Measurements from ENCODE around the gene ZNF730. TPM values are rescaled to one million over a fixed set of nuclear protein-coding genes. Genes with fewer than 3 reads are reported as not detected.
"Not testable (repeated sequence)": the region's sequence is repeated elsewhere in the genome, so short reads cannot be mapped to it uniquely, and the experiment has no call there.

ZNF730 gene
- polyA plus RNA-seq, 3 donors from 2014 or later, result 0.21 TPM; not detected in 2

GRCh38 chr19:23145617-23146415 is 29.0 kb downstream of the ZNF730 start:
- no peak overlapping the region for H3K4me3 Mint-ChIP-seq
- no peaks in the 10 kb centered on the region for H3K4me1 Mint-ChIP-seq
- H3K9me3 Mint-ChIP-seq, result peaks cover 27 to 78% (median 60%) of the 10 kb centered on the region in 6 donors
- H3K36me3 Mint-ChIP-seq, result peaks cover 18 to 22% (median 19%) of the 10 kb centered on the region in 3 donors
- DNase-seq, result no peak
- peaks cover 0 to 2% (median 0%) of the 10 kb centered on the region in 3 donors for H3K27me3 Mint-ChIP-seq (ENCODE audit: low read depth in 3 of 3)
- H3K27ac Mint-ChIP-seq, result no peak overlapping the region

- Mint-ChIP-seq H3K36me3 (peaks cover 0 to 6% (median 3%) of the 10 kb centered on the region in 3 donors), H3K27me3 (ENCODE audit: low read depth in 3 of 3) (peaks cover 2 to 3% (median 2%) of the 10 kb centered on the region in 3 donors), H3K4me3 (no peak overlapping the region), H3K4me1 (no peaks in the 10 kb centered on the region), H3K9me3 (peaks cover 19 to 52% (median 22%) of the 10 kb centered on the region in 6 donors), H3K27ac (no peak overlapping the region)
- no peak for DNase-seq
These were observed 43.9 kb downstream of the ZNF730 start for GRCh38 chr19:23160766-23161165.

GRCh38 chr19:23168286-23168685 is 51.5 kb downstream of the ZNF730 start:
- not testable (repeated sequence) for H3K27me3 Mint-ChIP-seq (ENCODE audit: low read depth in 3 of 3); H3K4me1 Mint-ChIP-seq; H3K4me3 Mint-ChIP-seq; H3K27ac Mint-ChIP-seq; H3K36me3 Mint-ChIP-seq; DNase-seq
- H3K9me3 Mint-ChIP-seq, result peaks cover 3 to 25% (median 12%) of the 10 kb centered on the region in 6 donors

GRCh38 chr19:23183251-23183650 is 66.4 kb downstream of the ZNF730 start:
- H3K4me3 Mint-ChIP-seq, result no peak overlapping the region
- no peaks in the 10 kb centered on the region for H3K4me1 Mint-ChIP-seq
- H3K27ac Mint-ChIP-seq, result no peak overlapping the region

GRCh38 chr19:23190341-23190740 is 73.5 kb downstream of the ZNF730 start:
- Mint-ChIP-seq H3K36me3 (peaks cover 0 to 3% (median 0%) of the 10 kb centered on the region in 3 donors), H3K9me3 (peaks cover 10 to 35% (median 23%) of the 10 kb centered on the region in 6 donors), H3K27me3 (ENCODE audit: low read depth in 3 of 3) (peaks cover 0 to 1% (median 0%) of the 10 kb centered on the region in 3 donors), H3K27ac (no peak overlapping the region), H3K4me3 (no peak overlapping the region), H3K4me1 (no peaks in the 10 kb centered on the region)
- DNase-seq, result no peak

More at GRCh38 chr19:23183251-23183650, 66.4 kb downstream of the ZNF730 start:
- peaks cover 0 to 6% (median 0%) of the 10 kb centered on the region in 3 donors for H3K36me3 Mint-ChIP-seq
- peaks cover 0 to 1% (median 0%) of the 10 kb centered on the region in 3 donors for H3K27me3 Mint-ChIP-seq (ENCODE audit: low read depth in 3 of 3)
- no peak for DNase-seq
- peaks cover 19 to 63% (median 45%) of the 10 kb centered on the region in 6 donors for H3K9me3 Mint-ChIP-seq

Other genes with a start within 250 kb of the ZNF730 start
- not detected for gene ZNF728, start 113.8 kb upstream of the ZNF730 start, polyA plus RNA-seq
- 1 to 10 TPM in 1 of 3 donors, under 1 TPM in 1, not detected in 1; 0.77 to 2.4 TPM for gene ZNF724, start 133.4 kb downstream of the ZNF730 start, polyA plus RNA-seq

Data from immature natural killer cell (primary cell).